ENCODE data around the gene OR52W1.

The OR52W1 gene

DNA sequence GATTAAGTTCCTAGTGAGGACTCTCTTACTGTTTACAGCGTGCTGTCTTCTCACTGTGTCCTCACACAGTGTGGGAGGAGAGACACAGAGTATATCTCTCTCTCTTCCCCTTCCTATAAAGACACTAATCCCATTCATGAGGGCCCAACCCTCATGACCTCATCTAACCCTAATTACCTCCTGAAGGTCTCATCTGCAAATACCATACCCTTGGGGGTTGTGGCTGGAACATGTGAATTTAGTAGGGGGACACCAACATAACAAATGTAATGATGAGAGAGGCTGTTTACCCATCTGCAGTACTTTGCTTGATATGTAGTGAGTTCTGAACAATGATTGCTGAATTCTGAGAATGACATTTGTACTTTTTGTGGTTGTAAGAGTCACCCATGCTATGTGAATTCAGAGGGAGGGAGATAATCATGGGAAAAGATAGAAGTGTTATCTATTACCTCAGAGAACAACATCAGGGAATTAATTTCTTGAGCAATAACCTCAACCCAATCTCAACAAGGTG, 4.9 kb upstream of the OR52W1 start:
- no peak for DNase-seq (ENCODE audit: insufficient read length, low spot score)
- no peak for FAIRE-seq
- TF ChIP-seq, protein P1, sequence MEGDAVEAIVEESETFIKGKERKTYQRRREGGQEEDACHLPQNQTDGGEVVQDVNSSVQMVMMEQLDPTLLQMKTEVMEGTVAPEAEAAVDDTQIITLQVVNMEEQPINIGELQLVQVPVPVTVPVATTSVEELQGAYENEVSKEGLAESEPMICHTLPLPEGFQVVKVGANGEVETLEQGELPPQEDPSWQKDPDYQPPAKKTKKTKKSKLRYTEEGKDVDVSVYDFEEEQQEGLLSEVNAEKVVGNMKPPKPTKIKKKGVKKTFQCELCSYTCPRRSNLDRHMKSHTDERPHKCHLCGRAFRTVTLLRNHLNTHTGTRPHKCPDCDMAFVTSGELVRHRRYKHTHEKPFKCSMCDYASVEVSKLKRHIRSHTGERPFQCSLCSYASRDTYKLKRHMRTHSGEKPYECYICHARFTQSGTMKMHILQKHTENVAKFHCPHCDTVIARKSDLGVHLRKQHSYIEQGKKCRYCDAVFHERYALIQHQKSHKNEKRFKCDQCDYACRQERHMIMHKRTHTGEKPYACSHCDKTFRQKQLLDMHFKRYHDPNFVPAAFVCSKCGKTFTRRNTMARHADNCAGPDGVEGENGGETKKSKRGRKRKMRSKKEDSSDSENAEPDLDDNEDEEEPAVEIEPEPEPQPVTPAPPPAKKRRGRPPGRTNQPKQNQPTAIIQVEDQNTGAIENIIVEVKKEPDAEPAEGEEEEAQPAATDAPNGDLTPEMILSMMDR (IDR thresholded peaks at IDR 0.05; ENCODE audit: insufficient read depth, missing control alignments), result no peak

DNA sequence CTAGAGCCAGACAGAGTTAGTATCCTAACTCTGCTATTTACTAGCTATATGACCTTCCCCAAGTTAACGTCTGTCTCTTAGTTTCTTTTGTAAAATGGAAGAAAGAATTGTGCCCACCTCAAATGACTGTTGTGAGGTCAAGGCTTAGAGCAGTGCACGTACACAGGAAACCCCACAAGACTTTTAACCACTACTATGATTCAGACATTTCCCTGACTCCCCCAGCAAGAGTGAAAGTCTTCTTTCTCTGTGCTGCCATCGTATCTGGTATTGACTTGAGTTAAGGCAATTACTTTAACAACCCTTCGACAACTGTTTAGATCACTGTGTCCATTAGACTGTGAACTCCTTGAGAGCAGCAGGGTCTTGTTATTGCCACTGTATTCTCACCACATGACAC, 2.6 kb upstream of the OR52W1 start:
- FAIRE-seq, result no peak
- DNase-seq (ENCODE audit: insufficient read length, low spot score), result no peak
- TF ChIP-seq, protein P1 (IDR thresholded peaks at IDR 0.05; ENCODE audit: insufficient read depth, missing control alignments), result no peak

DNA sequence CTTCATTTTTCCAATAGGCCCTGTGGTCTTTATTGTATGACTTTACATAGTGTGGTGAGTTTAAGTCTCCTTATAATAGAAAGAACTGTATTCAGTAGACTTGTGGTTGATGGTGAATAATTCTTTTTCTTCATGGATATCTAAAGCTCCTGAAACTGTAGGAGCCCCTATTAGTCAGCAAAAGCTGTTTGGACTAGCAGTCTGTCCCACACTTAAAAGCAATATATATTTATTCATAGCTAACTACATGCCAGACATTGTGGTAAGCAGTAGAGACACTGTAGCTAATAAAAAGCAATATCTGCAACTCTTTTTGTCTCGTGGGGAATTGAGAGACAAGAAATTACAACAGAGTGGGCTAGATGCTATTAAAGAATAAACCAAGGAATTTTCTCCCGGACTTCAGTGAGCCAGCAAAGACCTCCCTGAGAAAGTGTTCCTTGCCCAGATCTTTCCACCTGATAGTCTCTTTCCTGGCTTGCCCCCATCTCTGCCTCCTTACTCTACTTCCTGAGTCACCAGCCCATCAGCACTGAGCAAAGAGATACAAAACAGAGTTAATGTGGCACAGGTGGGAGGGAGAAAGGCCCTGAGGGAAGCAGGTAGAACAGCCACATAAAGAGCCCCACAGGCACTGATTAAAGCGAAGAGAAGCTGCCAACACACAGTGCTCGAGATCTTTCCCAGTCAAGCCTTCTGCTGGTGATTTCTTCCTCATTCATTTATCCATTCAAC, 1.4 kb upstream of the OR52W1 start:
- no peak for DNase-seq (ENCODE audit: insufficient read length, low spot score)
- TF ChIP-seq, protein P1 (IDR thresholded peaks at IDR 0.05; ENCODE audit: insufficient read depth, missing control alignments), result no peak
- no peak for FAIRE-seq

DNA sequence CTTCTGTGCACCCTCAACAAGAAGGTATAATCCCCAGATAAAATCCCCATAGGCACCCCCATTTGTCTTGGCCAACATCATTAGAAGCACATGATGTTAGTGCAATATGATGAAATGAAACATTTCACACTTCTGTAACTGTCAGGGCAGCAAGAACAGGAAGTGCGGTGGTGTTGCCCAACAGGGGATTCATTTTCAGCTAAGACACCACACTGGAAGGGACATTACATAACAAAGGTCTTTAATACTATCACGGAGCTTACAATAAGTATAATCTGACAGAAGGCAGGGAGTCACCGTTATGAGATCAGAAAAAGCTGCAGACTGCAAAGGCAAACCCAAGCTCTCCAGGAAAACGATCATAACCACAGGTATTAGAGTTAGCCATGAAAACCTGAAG, 2.0 kb downstream of the OR52W1 start:
- TF ChIP-seq, protein P1 (IDR thresholded peaks at IDR 0.05; ENCODE audit: insufficient read depth, missing control alignments), result no peak
- DNase-seq (ENCODE audit: insufficient read length, low spot score) (no peak), FAIRE-seq (no peak)

DNA sequence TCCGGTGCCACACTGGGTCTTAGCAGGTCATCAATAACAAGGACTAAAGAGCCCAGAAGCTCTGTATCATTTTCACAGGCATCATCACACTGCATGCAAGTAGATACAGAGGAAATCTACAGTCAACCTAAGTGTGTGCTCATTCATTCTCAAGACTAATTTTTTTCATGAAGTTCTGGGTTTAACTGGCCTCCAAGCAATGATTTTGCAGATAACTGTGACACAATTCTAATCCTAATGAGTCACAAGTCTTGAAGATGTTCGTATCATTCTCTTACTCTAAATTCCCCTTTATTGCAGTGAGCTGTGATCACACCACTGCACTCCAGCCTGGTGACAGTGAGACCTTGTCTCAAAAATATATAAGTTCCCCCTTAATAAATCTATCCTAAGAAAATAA, 2.5 kb downstream of the OR52W1 start:
- TF ChIP-seq, protein P1 (IDR thresholded peaks at IDR 0.05; ENCODE audit: insufficient read depth, missing control alignments), result no peak
- FAIRE-seq (no peak), DNase-seq (ENCODE audit: insufficient read length, low spot score) (no peak)

DNA sequence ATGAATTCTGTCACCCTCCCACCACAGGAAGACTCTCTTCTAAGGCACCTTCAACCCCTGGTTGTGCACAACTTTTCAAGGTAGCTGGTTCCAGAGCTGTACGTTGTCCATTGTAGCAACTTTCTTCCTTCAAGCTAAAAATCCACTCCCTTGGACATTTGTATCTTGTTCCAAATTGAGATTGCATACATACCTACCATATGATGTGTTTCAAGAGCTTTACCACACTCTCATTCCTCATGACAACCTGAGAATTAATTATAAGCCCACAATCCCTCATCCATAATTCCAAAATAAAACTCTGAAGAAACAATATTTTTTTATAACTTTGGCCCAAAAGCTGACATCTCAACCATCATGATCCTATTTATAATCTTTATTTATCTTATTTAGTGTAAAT, 3.0 kb downstream of the OR52W1 start:
- no peak for FAIRE-seq
- TF ChIP-seq, protein P1 (IDR thresholded peaks at IDR 0.05; ENCODE audit: insufficient read depth, missing control alignments), result no peak
- no peak for DNase-seq (ENCODE audit: insufficient read length, low spot score)

DNA sequence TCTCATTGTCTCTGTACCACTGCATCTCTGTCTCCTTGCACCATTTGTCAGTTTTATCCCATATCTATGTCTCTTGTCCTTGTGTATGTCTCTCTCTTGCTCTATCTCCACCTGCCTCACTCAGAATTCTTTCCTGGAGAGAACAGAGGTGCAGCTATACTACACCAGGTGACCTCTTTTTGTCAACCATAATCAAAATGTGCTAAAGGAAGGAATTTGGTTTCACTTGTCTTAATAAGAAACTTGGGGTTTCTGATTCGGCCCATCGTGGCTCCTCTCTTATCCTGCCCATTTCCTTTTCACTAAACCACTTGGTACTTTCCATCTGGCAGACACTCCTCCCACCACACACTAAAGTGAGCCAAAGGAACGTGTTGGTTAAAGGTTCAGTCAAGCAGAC, 4.3 kb downstream of the OR52W1 start:
- TF ChIP-seq, protein P1 (IDR thresholded peaks at IDR 0.05; ENCODE audit: insufficient read depth, missing control alignments), result no peak
- FAIRE-seq, result no peak
- no peak for DNase-seq (ENCODE audit: insufficient read length, low spot score)
